ENCODE results near the gene SH3RF2. TPM values are rescaled to one million over a fixed set of nuclear protein-coding genes. Genes with fewer than 3 reads are reported as not detected.

The SH3RF2 gene
- total and polyA plus RNA-seq, 10 of the 15 experiments (the other 5 are each of a cell fraction or from before 2014, with no cell fraction given), result 0.15 TPM; not detected in 9

DNA sequence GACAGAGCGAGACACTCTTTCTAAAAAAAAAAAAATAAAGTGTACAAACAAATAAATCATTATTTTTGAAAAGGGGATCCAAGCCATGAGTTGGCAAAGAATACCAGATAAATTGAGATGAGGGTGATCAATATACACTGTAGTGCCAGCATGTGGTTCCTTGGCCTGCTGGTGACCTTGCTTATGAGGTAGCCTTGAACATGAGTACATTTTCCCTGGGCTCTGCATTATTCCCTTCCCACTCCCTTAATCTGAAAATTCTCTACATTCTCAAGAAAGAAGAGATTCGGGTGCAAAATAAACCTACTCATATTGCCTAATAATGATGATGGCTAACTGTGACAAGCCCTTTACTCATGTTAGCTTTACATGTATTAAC is 33.3 kb downstream of the SH3RF2 start:
- Histone ChIP-seq H3K79me2 (ENCODE audit: control insufficient read depth, insufficient read depth, low read length) (no peaks in the 10 kb centered on the region), H3K4me3 (no peak overlapping the region), H2AFZ (ENCODE audit: control insufficient read depth, low read depth, low read length) (no peak overlapping the region), H3K4me2 (ENCODE audit: control insufficient read depth, insufficient read depth) (no peak overlapping the region), H4K20me1 (ENCODE audit: control insufficient read depth, insufficient read depth) (no peaks in the 10 kb centered on the region), H3K36me3 (ENCODE audit: control insufficient read depth in 2 of 2, insufficient read depth in 2 of 2, low read length in 1 of 2) (no peaks in the 10 kb centered on the region), H3K4me1 (ENCODE audit: control insufficient read depth, insufficient read depth, low read length) (no peaks in the 10 kb centered on the region), H3K27ac (ENCODE audit: control insufficient read depth, insufficient read depth) (no peak overlapping the region), H3K27me3 (replicated peaks in 1 of 2; ENCODE audit: control insufficient read depth in 2 of 2, insufficient read depth in 2 of 2, low read length in 1 of 2) (no peaks in the 10 kb centered on the region; a peak in 2 of 4 replicates), H3K9ac (ENCODE audit: control insufficient read depth, insufficient read depth, low read length) (no peak overlapping the region), H3K9me3 (replicated peaks; ENCODE audit: control insufficient read depth, insufficient read depth, low read length) (no peaks in the 10 kb centered on the region)
- SMC1A ChIA-PET (ENCODE audit: uncharacterized antibody, unreplicated experiment), result no interaction called here
- 13% methylated on average over 2 of the region's 2 CpGs for WGBS (ENCODE audit: insufficient coverage, insufficient replicate concordance, low lambda C conversion rate, missing lambda C conversion rate)
- CTCF ChIA-PET, result no interaction called here
- DNase-seq (ENCODE audit: low read depth, low spot score), result no peak
- no peak for FAIRE-seq
- intact Hi-C loops (cut with micrococcal nuclease; ENCODE audit: unreplicated experiment) (no loop called here), in situ Hi-C loops (cut with MboI) (no loop called here)
- POLR2A ChIA-PET, result no interaction called here
- TF ChIP-seq NKRF (conservative IDR thresholded peaks at IDR 0.05) (no peak), PAX8 (IDR thresholded peaks at IDR 0.05) (no peak), NFIC (IDR thresholded peaks at IDR 0.05; ENCODE audit: low read depth, low read length) (no peak), ZNF622 (IDR thresholded peaks at IDR 0.05) (no peak), BCLAF1 (IDR thresholded peaks at IDR 0.05) (no peak), EGR1 (IDR thresholded peaks at IDR 0.05; ENCODE audit: borderline replicate concordance in 1 of 2, low read depth in 2 of 2, low read length in 2 of 2) (no peak), TBL1XR1 (IDR thresholded peaks at IDR 0.05; ENCODE audit: low read depth, low read length) (no peak), ETV6 (conservative IDR thresholded peaks at IDR 0.05 in 1 of 2, IDR thresholded peaks at IDR 0.05 in 1 of 2; ENCODE audit: borderline replicate concordance in 1 of 2, low read depth in 1 of 2) (no peak), JUND (IDR thresholded peaks at IDR 0.05; ENCODE audit: low read depth, low read length) (no peak), HDAC2 (IDR thresholded peaks at IDR 0.05) (no peak), IRF4 (IDR thresholded peaks at IDR 0.05; ENCODE audit: low read depth, low read length) (no peak), E2F4 (IDR thresholded peaks at IDR 0.05; ENCODE audit: low read depth, low read length) (no peak), SUZ12 (IDR thresholded peaks at IDR 0.05; ENCODE audit: unreplicated experiment) (no peak), ATF2 (IDR thresholded peaks at IDR 0.05; ENCODE audit: low read length) (no peak), TARDBP (IDR thresholded peaks at IDR 0.05; ENCODE audit: borderline replicate concordance) (no peak)
- BruUV-seq (replicated peaks), result no TSS peak
- ATAC-seq, result no peak
- RAD21 ChIA-PET (ENCODE audit: unreplicated experiment), result no interaction called here

All from GM12878 (cell line).